Measurements from ENCODE around the gene CROCC2.

Gene CROCC2

DNA sequence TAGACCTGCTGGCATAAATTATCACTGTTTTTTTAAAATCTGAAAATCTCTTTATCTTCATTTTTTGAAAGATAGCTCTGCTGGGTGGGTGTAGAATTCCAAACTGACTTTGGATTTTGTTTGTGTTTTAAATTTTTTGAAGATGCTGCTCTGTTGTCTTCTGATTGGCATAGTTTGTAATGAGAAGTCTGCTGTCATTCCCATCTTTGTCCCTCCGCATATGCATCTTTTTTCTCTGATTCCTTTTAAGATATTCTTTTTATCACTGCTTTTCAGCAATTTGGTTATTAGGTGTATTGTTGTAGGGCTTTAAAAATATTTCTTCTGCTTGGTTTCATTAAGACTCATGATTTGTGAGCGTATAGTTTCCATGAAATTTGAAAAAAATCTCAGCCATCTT is 99.4 kb downstream of the CROCC2 start:
- TF ChIP-seq, protein P1, sequence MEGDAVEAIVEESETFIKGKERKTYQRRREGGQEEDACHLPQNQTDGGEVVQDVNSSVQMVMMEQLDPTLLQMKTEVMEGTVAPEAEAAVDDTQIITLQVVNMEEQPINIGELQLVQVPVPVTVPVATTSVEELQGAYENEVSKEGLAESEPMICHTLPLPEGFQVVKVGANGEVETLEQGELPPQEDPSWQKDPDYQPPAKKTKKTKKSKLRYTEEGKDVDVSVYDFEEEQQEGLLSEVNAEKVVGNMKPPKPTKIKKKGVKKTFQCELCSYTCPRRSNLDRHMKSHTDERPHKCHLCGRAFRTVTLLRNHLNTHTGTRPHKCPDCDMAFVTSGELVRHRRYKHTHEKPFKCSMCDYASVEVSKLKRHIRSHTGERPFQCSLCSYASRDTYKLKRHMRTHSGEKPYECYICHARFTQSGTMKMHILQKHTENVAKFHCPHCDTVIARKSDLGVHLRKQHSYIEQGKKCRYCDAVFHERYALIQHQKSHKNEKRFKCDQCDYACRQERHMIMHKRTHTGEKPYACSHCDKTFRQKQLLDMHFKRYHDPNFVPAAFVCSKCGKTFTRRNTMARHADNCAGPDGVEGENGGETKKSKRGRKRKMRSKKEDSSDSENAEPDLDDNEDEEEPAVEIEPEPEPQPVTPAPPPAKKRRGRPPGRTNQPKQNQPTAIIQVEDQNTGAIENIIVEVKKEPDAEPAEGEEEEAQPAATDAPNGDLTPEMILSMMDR (IDR thresholded peaks at IDR 0.05; ENCODE audit: borderline replicate concordance, control extremely low read depth, extremely low read depth, insufficient read depth, missing control alignments): no peak
- no peak for DNase-seq (ENCODE audit: low spot score)
- in situ Hi-C loops (cut with MboI; ENCODE audit: low sequenced_read_pairs, unreplicated experiment): no loop called here

DNA sequence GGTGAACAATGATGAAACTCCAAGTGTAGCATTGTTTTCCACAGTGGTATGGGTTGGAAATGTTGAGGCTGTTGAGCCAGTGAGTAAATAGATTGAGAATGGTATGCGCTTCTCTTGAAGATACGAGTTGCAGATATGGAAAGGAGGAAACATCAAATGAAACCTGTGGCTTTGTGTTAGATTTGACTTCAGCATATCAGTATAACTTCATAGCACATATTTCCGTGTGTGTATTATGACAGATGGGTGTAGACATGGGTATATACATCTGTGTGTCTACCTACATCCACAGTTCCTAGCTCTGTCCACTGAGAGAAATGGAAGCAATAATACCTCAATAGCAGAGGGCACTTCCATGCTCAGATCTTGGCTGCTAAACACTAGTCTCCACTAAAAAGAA is 100.3 kb downstream of the CROCC2 start:
- in situ Hi-C loops (cut with MboI; ENCODE audit: low sequenced_read_pairs, unreplicated experiment): no loop called here
- DNase-seq (ENCODE audit: low spot score): no peak
- TF ChIP-seq, protein P1 (IDR thresholded peaks at IDR 0.05; ENCODE audit: borderline replicate concordance, control extremely low read depth, extremely low read depth, insufficient read depth, missing control alignments): no peak

DNA sequence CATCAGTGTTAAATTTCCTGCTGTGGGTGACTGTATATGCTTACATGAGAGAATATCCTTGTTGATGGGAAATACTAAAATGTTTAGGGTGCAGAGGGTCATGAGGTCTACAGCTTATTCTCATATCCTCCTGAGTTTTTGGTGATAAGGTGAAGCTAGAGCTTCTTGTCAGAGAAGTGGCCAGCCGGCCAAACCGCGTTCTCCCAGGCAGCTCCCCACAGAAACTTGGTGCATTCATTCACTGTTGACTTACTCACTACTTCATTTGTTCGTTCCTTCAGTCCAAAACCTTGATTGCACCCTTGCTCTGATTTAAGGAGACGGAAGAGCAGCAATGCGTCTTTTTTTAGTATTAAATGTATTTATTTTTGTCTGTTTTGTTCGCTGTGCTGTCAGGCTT is 101.0 kb downstream of the CROCC2 start:
- in situ Hi-C loops (cut with MboI; ENCODE audit: low sequenced_read_pairs, unreplicated experiment): no loop called here
- no peak for DNase-seq (ENCODE audit: low spot score)
- TF ChIP-seq, protein P1 (IDR thresholded peaks at IDR 0.05; ENCODE audit: borderline replicate concordance, control extremely low read depth, extremely low read depth, insufficient read depth, missing control alignments): no peak

GRCh38 chr2:241007880-241008710 is 102.0 kb downstream of the CROCC2 start:
- TF ChIP-seq, protein P1 (IDR thresholded peaks at IDR 0.05; ENCODE audit: borderline replicate concordance, control extremely low read depth, extremely low read depth, insufficient read depth, missing control alignments): no peak
- peak; percentile 37 for DNase-seq (ENCODE audit: low spot score)
- in situ Hi-C loops (cut with MboI; ENCODE audit: low sequenced_read_pairs, unreplicated experiment): no loop called here

DNA sequence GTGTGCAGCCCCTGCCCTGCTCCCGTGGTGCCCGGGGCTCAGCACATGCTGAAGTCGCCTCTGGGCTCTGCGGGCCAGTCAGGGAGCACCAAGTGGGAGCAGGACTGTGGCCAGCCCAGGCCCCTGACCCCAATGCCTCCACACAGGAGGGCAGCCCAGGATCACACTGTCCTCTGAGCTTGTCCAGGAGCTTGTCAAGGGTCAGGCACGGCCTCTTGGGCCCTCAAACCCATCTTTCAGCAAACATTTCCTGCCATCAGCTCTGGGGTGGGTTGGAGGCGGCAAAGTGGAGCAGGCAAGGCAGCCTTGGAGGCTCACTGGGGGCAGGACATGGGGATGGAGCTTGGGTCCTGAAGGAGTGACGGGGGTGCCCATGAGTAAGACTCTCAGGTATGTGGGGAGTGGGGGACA is 102.6 kb downstream of the CROCC2 start:
- DNase-seq (ENCODE audit: low spot score): no peak
- TF ChIP-seq, protein P1 (IDR thresholded peaks at IDR 0.05; ENCODE audit: borderline replicate concordance, control extremely low read depth, extremely low read depth, insufficient read depth, missing control alignments): no peak
- in situ Hi-C loops (cut with MboI; ENCODE audit: low sequenced_read_pairs, unreplicated experiment): no loop called here

- peak; percentile 38 for DNase-seq (ENCODE audit: low spot score)
- TF ChIP-seq, protein P1 (IDR thresholded peaks at IDR 0.05; ENCODE audit: borderline replicate concordance, control extremely low read depth, extremely low read depth, insufficient read depth, missing control alignments): no peak
- in situ Hi-C loops (cut with MboI; ENCODE audit: low sequenced_read_pairs, unreplicated experiment): no loop called here
Measured at GRCh38 chr2:241009191-241009590, 103.1 kb downstream of the CROCC2 start.
